OCI-LY3 (cell line): Measurements from ENCODE around the gene PPT2.

Experiments
- H2AFZ ChIP-seq: fragments of 200-600, 300-600 bp; shearing (Covaris generic); 2 replicates; pipeline ENCODE4 v1.6.0; 2014; ENCODE audit warnings: antibody characterized with exemption, low read depth, low read length
- H3K27ac ChIP-seq: fragments of 200-600, 300-600 bp; sonication (generic); 2 replicates; pipeline ENCODE4 v1.5.1; 2014; ENCODE audit warnings: mild to moderate bottlenecking, low read length, moderate library complexity, mixed read lengths
- H3K27me3 ChIP-seq: fragments of 200-600, 300-600 bp; sonication (generic); 2 replicates; pipeline ENCODE4 v1.6.1; 2014; ENCODE audit warnings: low read depth, low read length, mixed read lengths
- H3K36me3 ChIP-seq: fragments of 200-600, 300-600 bp; sonication (generic); replicated peaks from 2 replicates; pipeline ENCODE3; 2014; ENCODE audit warnings: low read depth, low read length, mixed read lengths
- H3K4me1 ChIP-seq: fragments of 300-600, 200-600 bp; sonication (generic); 2 replicates; pipeline ENCODE4 v1.6.1; 2014; ENCODE audit warnings: low read length, mixed read lengths
- H3K4me2 ChIP-seq: fragments of 200-600, 300-600 bp; sonication (generic); 2 replicates; pipeline ENCODE4 v1.6.1; 2014; ENCODE audit warnings: low read length, mixed read lengths
- H3K4me3 ChIP-seq: fragments of 300-600, 200-600 bp; sonication (generic); 2 replicates; pipeline ENCODE4 v1.5.1; 2014; ENCODE audit warnings: antibody characterized with exemption, mild to moderate bottlenecking, low read length, moderate library complexity
- H3K79me2 ChIP-seq: fragments of 300-600, 200-600 bp; shearing (Covaris generic); 2 replicates; pipeline ENCODE4 v1.6.1; 2014; ENCODE audit warnings: mild to moderate bottlenecking, low read length, mixed read lengths
- H3K9ac ChIP-seq: fragments of 300-600, 200-600 bp; shearing (Covaris generic); 2 replicates; pipeline ENCODE4 v1.6.0; 2014; ENCODE audit warnings: mild to moderate bottlenecking, low read length, moderate library complexity
- H3K9me3 ChIP-seq: fragments of 200-600, 300-600 bp; shearing (Covaris generic); 2 replicates; pipeline ENCODE4 v1.6.1; 2014; ENCODE audit warnings: low read length, mixed read lengths; ENCODE audit not compliant: insufficient read depth
- H4K20me1 ChIP-seq: fragments of 200-600, 300-600 bp; sonication (generic); 2 replicates; pipeline ENCODE4 v1.6.1; 2016; ENCODE audit warnings: low read length, mixed read lengths; ENCODE audit not compliant: insufficient read depth
- EZH2phosphoT487 ChIP-seq: fragments of 200-600 bp; shearing (Covaris generic); IDR thresholded peaks from 2 replicates; pipeline ENCODE4 v1.6.1; 2018; ENCODE audit warnings: antibody characterized with exemption, mixed run types, low read depth
- TF ChIP-seq, protein P1 (sequence below): fragments of 200-600, 300-600 bp; sonication (generic); IDR thresholded peaks from 2 replicates; pipeline ENCODE4 v1.5.1; 2014; ENCODE audit warnings: antibody characterized with exemption, low read length, low read depth

The PPT2 gene

DNA sequence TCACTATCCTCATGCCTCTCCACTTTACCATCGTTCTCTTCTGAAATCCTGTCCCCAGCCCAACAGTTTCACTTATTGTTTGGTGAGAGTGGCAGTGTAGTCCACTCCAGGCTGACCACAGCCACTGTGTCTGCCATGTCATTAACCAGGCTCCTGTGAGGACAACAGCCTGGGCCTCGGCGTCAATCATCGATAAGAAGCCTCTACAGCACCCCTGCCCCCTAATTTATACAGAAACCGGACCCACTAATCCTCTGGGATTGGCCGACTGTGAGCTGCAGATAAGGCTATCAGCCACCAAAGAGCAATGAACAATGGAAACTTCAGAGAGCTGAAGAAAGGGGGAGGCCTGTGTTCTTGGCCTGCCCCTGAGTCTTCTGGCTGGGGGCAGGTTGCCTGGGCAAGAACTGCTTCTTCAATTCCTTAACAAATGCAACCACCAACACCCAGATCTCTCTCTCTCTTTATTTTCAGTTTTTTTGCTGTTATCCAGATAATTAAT lies 13.9 kb downstream of the PPT2 start:
- Histone ChIP-seq H3K27me3 (no peaks in the 10 kb centered on the region), H2AFZ (no peak overlapping the region), H3K9me3 (no peaks in the 10 kb centered on the region), H3K79me2 (no peaks in the 10 kb centered on the region), H3K36me3 (no peaks in the 10 kb centered on the region), H3K27ac (no peak overlapping the region), H4K20me1 (no peaks in the 10 kb centered on the region), H3K4me1 (peaks cover 6% of the 10 kb centered on the region), H3K9ac (no peak overlapping the region), H3K4me3 (no peak overlapping the region), H3K4me2 (no peak overlapping the region)
- TF ChIP-seq, protein P1, sequence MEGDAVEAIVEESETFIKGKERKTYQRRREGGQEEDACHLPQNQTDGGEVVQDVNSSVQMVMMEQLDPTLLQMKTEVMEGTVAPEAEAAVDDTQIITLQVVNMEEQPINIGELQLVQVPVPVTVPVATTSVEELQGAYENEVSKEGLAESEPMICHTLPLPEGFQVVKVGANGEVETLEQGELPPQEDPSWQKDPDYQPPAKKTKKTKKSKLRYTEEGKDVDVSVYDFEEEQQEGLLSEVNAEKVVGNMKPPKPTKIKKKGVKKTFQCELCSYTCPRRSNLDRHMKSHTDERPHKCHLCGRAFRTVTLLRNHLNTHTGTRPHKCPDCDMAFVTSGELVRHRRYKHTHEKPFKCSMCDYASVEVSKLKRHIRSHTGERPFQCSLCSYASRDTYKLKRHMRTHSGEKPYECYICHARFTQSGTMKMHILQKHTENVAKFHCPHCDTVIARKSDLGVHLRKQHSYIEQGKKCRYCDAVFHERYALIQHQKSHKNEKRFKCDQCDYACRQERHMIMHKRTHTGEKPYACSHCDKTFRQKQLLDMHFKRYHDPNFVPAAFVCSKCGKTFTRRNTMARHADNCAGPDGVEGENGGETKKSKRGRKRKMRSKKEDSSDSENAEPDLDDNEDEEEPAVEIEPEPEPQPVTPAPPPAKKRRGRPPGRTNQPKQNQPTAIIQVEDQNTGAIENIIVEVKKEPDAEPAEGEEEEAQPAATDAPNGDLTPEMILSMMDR: no peak
- TF ChIP-seq EZH2phosphoT487: no peak

- H3K4me3 ChIP-seq: no peak overlapping the region
- TF ChIP-seq, protein P1: no peak
- TF ChIP-seq EZH2phosphoT487: no peak
- H3K36me3 ChIP-seq: no peaks in the 10 kb centered on the region
- H3K79me2 ChIP-seq: no peaks in the 10 kb centered on the region
- no peaks in the 10 kb centered on the region for H3K9me3 ChIP-seq
- no peak overlapping the region for H3K9ac ChIP-seq
- H2AFZ ChIP-seq: no peak overlapping the region
- no peak overlapping the region for H3K27ac ChIP-seq
- H3K4me1 ChIP-seq: peaks cover 6% of the 10 kb centered on the region
- H3K4me2 ChIP-seq: no peak overlapping the region
- no peaks in the 10 kb centered on the region for H3K27me3 ChIP-seq
- H4K20me1 ChIP-seq: no peaks in the 10 kb centered on the region
Measured at GRCh38 chr6:32168350-32168749, 14.4 kb downstream of the PPT2 start.

DNA sequence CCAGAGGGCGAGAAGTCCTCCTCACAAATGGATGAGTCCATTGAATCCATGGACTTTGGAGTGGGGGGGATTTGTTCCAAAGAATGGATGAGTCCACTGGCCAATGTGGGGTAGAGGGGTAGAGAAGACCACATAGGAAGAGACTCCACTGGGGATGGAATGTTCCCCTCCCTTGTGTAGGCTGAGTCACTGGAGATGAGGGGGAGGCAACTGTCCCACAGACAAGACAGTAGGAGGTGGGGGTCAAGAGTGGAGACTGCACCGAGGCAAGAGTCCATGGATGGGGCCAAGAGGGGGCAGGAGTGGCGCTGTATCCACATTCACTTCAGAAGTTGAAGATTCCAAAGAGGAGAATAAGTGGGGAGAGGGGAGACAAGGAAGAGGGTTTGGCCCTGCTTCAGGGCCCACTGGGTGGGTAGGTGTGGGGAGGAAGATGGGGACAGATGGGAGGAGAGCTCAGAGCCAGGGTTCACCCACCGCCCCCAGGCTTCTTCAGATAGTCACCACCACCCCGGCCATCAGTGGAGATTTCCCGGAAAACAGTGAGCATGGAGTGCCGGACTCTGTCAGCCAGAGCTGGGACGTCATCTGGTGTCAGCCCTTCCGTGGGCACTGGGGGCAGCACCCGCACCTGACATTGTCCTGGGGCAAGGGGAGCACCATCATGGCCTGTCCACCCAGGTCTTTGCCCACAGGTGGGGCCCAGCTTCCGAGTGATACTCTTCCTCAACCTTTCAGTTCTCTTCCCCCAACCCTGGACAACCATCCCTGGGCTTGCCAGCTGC lies 15.1 kb downstream of the PPT2 start:
- TF ChIP-seq EZH2phosphoT487: no peak
- TF ChIP-seq, protein P1: no peak
- Histone ChIP-seq H3K36me3 (no peaks in the 10 kb centered on the region), H3K27me3 (no peaks in the 10 kb centered on the region), H3K9ac (no peak overlapping the region), H3K4me3 (no peak overlapping the region), H3K4me1 (peaks cover 6% of the 10 kb centered on the region), H4K20me1 (no peaks in the 10 kb centered on the region), H3K9me3 (no peaks in the 10 kb centered on the region), H3K4me2 (no peak overlapping the region), H3K27ac (no peak overlapping the region), H2AFZ (no peak overlapping the region), H3K79me2 (no peaks in the 10 kb centered on the region)

- Histone ChIP-seq H3K79me2 (peaks cover 8% of the 10 kb centered on the region), H3K4me2 (no peak overlapping the region), H4K20me1 (no peaks in the 10 kb centered on the region), H2AFZ (no peak overlapping the region), H3K4me1 (peaks cover 12% of the 10 kb centered on the region), H3K27me3 (no peaks in the 10 kb centered on the region), H3K4me3 (no peak overlapping the region), H3K36me3 (no peaks in the 10 kb centered on the region), H3K9ac (no peak overlapping the region), H3K27ac (no peak overlapping the region), H3K9me3 (no peaks in the 10 kb centered on the region)
- TF ChIP-seq, protein P1: no peak
- TF ChIP-seq EZH2phosphoT487: no peak
Measured at GRCh38 chr6:32170294-32170693, 16.4 kb downstream of the PPT2 start.
